NCI-H226 (cell line): ENCODE data around the gene ANAPC5.
"Not testable (repeated sequence)": the region's sequence is repeated elsewhere in the genome, so short reads cannot be mapped to it uniquely, and the experiment has no call there.

Source experiments
- DNase-seq: peaks from one replicate; pipeline ENCODE4 v3.0.0-alpha.2; 2015

The ANAPC5 gene, protein sequence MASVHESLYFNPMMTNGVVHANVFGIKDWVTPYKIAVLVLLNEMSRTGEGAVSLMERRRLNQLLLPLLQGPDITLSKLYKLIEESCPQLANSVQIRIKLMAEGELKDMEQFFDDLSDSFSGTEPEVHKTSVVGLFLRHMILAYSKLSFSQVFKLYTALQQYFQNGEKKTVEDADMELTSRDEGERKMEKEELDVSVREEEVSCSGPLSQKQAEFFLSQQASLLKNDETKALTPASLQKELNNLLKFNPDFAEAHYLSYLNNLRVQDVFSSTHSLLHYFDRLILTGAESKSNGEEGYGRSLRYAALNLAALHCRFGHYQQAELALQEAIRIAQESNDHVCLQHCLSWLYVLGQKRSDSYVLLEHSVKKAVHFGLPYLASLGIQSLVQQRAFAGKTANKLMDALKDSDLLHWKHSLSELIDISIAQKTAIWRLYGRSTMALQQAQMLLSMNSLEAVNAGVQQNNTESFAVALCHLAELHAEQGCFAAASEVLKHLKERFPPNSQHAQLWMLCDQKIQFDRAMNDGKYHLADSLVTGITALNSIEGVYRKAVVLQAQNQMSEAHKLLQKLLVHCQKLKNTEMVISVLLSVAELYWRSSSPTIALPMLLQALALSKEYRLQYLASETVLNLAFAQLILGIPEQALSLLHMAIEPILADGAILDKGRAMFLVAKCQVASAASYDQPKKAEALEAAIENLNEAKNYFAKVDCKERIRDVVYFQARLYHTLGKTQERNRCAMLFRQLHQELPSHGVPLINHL

DNA sequence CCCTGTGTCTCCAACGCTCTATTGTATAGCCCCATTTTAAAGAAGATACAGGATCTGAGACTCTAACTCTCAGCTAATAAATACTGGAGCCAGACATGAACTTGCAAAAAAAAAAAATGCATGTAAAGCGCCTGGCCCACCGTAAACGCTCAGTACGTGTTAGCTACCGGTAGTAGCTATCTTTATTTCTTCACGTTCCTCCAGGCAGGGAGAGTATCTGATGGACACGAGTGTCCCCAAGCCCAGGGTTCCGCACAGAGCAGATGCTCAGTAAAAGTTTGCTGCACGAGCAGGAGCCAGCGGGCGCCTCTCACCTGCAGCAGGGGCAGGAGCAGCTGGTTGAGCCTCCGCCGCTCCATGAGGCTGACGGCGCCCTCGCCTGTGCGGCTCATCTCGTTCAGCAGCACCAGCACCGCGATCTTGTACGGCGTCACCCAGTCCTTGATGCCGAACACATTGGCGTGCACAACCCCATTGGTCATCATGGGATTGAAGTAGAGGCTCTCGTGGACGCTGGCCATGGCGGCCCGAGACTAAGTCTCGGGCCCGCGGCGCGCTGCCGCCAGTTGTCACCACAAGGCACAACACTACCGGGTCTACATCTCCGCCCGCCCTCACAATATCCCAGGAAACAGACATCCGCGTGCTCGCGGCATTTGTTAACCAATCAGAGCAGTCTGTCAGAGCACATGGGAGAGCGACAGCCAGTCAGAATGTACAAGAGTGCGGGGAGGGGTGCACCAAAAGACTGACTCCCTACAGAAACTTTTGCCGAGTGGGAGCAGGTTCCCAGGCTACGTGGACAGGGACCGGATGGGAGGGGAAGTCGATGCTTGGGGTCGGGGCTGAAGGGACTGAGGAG, at the start of gene ANAPC5:
ANAPC5 (minus strand) TSS at position 592 of the 862 bp plus-strand sequence; CDS start at position 521, 71 bp downstream.
- DNase-seq: peak; percentile 99

DNA sequence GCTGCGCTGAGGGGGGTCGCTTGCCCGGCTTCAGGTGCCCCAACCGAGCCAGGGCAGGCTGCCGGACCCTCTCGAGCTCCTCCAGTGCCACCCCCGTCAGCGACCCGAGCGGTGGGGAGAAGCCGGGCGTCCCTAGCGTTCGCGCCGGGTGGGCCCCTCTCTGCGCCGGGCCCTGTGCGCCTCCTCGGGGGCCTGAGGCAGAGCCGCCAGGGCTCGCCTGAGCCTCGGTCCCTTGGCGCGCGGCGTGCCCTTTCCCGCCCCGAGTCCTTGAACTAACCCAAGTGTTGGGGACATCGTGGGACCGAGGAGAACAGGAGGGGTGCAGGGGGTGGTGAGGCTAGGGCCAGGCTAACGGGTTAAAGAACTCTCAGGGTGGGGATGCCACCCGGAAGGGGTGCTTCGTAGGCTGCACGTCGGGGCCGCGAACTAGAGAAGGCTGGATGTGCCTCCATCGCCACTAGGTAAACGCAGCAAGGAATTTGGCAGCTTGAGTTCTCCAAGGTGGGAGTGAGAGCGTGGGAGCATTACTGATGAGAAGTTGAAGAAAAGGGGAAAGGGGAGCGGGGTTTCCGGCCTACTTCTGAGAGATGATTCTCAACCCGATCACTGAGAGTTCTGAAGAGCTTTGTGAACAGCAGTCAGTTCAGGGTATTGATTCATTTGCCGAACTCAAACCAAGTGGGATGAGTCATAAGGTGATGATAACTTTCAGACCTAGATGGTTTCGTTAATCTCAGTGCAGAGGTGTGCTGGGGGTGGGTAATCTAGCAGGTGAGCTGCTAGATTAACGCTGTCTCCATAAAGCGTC, 48.3 kb upstream of the ANAPC5 start:
- peak; percentile 5 for DNase-seq

DNA sequence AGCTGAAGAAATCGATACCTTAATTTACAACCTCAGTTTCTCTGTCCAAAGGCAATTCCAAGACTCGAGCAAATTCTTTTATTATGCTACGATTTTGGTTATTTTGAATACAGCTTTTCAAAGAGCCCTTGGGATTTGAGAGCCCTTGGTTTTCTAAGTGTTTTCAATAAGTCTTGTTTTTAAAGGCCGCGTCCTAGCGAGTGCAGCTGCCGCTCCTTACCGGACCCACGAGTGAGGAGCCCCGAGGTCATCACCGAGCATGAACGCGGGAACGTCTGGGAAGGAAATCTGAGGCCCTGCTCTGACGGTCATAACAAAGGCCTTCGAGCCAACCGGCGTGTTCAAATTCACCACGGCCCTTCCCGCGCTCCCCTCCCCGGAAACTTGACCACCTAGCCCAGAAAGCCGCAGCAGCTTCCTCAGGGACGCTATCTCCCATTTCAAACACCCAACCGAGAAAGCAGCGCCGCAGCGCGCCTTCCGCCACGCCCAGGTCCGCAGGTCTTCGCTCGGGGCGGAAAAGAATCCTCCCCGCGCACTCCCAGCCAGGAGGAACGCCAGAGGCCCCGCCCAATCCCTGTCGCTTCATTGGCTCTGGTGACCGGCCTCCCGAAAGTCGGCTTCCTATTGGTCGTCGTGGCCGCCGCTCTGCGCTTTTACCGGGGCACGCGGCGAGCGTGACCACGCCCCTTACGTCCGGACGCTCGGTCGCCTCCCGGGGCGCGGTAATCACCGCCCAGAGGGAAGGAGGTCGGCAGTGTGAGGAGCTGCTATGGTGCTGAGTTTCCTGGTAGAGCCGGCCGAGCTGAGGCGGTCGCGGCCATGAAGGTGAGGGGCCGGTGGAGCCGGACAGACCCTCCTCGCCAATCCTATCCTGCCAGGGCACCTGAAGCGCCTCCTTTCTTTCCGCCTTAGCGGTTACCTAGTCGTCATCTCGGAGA, 47.5 kb upstream of the ANAPC5 start, which contains the start of gene RNF34:
RNF34 (plus strand) TSS at position 728 of the 941 bp plus-strand sequence; CDS start at position 823, 95 bp downstream.
- DNase-seq: peak; percentile 98

DNA sequence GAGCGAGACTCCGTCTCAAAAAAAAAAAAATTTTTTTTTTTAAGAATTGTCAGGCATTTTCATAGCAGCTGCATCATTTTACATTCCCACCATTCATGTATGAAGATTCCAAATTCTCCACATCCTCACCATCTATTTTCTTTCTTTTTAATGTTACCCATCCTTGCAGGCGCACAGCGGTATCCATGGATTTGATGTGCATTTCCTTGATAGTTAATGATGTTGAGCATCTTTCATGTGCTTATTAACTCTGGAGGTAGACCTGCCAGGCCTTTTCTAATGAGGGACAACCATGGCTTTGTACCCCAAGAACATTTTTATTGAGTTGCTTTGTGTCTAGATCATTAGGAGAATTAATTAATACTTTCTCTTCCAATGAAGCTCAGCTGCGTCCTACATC, 46.1 kb upstream of the ANAPC5 start:
- DNase-seq: no peak

DNA sequence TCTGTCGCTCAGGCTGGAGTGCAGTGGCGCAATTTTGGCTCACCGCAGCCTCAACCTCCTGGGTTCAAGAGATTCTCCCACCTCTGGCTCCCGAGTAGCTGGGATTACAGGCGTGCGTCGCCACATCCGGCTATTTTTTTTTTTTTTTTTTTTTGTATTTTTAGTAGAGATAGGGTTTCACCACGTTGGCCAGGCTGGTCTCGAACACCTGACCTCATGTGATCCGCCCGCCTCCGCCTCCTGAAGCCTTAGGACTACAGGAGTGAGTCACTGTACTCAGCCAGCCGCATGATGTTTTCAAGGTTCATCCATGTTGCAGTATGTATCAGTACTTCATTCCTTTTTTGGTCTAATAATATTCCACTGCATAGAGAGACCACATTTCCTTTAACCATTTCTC, 45.3 kb upstream of the ANAPC5 start:
- no peak for DNase-seq

DNA sequence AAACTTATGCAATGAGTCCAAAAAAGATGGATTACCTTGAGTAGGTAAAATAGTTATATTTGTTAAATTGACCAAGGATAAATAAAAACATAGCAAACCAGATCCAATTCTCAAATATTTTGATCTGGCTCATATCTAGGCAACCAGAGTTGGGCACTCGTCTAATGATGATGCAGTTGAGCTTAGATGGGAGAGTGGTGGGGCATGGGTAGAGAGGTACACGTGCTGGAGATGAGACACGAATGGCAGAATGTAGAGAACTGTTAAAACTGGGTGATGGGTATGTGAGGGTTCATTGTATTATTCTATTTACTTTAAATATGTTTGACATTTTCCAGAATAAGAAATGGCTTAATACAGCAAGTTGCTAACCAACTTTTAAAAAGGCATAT, 40.1 kb upstream of the ANAPC5 start:
- DNase-seq: no peak

DNA sequence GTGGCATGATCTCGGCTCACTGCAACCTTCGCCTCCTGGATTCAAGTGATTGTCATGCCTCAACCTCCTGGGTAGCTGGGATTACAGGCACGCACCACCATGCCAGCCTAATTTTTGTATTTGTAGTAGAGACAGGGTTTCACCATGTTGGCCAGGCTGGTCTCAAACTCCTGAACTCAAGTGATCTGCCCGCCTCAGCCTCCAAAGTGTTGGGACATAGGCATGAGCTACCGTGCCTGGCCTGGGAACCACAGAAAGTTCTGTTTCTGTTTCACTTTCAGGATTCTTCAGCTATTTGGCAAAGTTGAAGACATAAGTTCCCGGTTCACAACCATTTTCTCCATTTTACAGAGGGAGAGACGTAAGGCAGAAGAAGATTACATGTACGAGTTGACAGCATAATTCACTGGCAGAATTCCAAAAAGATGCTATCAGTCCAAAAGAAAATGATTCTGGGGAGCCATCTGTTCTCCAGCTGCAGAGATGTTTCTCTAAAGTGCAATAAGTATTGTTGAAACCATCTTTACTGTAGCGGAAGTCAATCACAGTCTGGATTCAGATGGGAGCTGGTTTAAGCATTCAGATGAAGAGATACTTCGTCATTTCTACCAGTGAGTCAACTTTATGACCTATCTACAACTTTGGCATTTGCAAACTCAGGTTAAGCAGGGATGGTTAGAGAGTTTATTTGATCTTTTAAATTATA, 39.6 kb upstream of the ANAPC5 start:
- no peak for DNase-seq

DNA sequence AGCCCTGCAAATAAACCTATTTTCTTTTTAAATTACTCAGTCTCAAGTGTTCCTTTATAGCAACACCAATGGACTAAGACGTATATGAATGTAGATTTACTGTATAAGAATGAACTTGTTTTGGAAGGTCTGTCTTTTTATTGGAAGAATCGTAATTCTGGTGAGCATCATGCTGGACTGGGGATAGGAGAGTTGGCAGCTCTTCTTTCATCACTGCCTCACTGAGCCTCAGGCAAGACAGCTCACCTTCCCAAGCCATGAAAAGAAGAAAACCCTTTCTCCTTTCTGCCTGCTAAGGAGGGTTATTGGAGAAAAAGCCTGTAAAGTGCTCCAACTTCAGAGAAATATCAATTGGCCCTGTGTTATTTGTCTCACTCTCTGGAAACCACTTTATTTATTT, 38.6 kb upstream of the ANAPC5 start:
- no peak for DNase-seq

DNA sequence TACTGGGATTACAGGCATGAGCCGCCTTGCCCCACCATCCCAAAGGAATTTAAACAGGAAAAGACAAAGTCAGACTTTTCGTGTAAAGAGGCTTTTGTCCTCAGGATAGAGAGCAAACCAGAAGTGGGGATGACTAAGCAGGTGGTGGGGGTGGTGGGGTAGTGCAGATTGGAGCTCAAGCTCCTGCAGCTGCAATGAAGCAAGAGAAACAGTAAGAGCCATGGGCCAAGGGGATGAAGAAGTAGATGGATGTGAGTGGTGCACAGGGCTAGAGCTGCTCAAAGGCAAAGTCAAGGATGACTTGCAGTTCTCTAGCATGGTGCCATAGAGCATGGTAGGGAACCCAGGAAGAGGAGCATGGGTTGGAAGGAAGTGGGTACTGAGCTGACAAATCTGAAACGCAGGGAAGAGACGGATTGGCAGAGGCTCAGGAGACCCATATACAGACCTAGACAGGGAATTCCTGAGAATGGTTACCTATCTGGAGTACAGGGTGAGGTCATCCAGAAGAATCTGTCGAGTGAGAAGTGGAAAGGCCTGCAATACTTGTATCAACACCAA, 36.3 kb upstream of the ANAPC5 start:
- DNase-seq: peak; percentile 74

DNA sequence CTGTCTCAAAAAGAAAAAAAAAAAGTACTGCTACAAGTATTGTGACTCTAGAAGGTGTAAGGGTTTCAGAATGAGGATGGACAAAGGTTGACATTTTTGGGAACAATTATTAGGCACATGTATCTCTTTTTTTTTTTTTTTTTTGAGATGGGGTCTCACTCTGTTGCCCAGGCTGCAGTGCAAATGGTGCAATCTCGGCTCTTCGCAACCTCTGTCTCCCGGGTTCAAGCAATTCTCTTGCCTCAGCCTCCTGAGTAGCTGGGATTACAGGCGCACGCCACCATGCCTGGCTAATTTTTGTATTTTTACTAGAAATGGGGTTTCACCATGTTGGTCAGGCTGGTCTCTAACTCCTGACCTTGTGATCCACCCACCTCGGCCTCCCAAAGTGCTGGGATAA, 32.7 kb upstream of the ANAPC5 start:
- not testable (repeated sequence) for DNase-seq

DNA sequence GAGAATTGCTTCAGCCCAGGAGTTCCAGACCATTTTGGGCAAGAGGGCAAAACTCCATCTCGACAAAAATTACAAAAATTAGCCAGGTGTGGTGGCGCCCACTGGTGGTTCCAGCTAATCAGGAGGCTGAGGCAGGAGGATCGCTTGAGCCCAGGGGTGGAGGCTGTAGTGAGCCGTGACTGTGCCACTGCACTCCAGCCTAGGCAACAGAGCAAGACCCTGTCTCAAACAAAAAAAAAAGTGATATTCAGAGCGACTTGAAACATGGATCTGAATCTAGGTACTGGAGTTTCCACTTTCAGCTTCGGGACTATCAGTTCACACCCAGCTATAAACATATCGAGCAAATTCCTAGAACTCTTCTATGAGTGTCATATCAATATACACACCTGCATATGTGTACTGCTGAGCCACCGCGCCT, 31.4 kb upstream of the ANAPC5 start:
- DNase-seq: no peak

DNA sequence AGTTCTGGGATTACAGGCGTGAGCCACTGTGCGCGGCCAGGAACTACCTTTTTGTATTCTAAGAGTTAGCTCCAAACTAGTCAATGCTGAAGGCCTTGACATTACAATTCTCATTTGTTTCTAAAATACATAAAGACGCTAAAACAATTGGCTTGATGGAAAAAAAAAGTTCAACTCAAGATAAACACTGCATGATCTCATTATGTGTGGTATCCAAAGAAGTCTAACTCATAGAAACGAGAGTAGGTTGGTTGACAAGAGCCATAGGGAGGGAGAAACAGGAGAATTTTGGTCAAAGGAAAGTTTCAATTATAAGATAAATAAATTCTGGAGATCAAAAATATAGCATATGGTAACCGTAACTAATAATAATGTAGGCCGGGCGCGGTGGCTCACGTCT, 27.7 kb upstream of the ANAPC5 start:
- no peak for DNase-seq

DNA sequence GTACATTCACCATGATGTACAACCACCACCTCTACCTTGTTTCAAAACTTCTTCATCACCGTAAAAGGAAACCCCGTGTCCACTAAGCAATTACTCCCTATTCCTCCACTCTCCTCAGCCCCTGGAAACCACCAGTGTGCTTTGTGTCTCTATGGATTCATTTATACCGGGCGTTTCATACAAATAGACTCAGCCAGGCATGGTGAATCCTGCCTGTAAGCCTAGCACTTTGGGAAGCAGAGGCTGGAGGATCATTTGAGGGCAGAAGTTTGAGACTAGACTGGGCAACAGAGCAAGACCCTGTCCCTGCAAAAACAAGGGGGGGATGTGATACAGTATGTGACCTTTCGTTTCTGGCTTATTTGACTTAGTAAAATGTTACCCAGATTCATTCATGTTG, 26.5 kb upstream of the ANAPC5 start:
- no peak for DNase-seq

DNA sequence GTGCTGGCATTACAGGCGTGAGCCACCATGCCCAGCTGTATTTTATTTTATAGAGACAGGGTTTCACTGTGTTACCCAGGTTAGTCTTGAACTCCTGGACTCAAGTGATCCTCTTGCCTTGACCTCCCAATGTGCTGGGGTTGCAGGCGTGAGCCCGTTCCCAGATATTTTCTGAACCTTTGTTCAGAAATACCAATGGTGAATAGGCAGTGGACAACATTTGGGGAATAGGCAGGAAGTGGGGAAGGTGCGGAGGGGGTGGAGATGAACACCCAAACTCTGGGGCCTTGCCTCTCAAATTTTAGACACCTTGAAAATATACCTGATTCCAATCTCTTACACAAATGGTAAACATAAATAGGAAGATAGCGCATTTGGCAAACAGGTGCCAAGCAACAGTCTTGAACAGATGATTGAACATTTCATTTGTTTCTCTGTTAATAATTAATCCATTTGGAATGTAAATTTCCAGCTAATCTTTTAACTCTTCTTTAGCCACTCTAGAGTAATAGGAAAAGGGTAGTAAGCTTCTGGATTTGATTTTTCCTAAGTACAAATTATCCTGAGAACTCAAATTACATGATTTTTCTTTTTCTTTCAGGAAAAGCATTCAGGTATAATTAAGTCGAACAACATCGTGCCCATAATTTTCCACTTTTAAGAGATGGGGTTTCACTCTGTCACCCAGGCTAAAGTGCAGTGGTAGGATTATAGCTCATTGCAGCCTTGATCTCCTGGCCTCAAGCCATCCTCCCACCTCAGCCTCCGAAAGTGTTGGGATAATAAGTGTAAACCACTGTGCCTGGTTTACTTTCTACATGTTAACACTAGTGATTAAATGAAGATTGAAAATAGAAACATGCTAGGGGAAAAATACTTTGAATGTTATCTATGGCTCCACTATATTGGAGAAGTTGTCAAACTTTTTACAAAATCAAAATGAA, 24.8 kb upstream of the ANAPC5 start:
- no peak for DNase-seq

DNA sequence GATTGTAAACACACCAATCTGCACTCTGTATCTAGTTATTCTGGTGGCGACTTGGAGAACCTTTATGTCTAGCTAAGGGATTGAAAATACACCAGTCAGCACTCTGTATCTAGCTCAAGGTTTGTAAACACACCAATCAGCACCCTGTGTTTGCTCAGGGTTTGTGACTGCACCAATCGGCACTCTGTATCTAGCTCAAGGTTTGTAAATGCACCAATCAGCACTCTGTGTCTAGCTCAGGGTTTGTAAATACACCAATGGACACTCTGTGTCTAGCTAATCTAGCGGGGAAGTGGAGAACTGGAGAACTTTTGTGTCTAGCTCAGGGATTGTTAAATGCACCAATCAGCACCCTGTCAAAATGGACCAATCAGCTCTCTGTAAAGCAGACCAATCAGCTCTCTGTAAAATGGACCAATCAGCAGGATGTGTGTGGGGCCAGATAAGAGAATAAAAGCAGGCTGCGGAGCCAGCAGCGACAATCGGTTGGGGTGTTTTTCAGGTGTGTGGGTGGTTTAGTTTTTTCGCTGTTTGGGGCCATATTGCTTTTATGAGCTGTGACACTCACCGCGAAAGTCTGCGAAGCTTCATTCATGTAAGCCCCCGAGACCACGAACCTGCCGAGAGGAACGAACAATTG, 22.9 kb upstream of the ANAPC5 start:
- DNase-seq: not testable (repeated sequence)

DNA sequence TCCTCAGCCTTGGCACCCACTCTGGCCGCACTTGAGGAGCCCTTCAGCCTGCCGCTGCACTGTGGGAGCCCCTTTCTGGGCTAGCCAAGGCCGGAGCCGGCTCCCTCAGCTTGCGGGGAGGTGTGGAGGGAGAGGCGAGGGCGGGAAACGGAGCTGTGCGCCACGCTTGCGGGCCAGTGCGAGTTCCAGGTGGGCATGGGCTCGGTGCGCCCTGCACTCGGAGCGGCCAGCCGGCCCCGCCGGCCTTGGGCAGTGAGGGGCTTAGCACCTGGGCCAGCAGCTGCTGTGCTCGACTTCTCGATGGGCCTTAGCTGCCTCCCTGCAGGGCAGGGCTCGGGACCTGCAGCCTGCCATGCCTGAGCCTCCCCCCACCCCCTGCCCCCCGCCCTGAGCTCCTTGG, 22.1 kb upstream of the ANAPC5 start:
- DNase-seq: not testable (repeated sequence)

DNA sequence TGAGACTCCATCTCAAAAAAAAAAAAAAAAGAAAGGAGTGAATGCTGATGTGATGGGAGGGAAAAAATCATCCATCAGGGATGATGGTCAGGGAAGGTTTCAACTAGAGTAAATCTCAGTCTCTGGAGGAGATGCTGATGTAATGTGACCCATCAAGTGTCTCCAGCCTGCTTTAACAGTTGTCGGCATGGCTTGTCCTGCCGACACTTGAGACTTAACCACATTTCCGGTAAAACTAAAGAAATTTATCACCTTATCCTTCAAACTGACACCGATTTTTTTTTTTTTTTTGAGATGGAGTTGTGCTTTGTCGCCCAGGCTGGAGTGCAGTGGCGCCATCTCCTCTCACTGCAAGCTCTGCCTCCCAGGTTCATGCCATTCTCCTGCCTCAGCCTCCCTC, 21.5 kb upstream of the ANAPC5 start:
- no peak for DNase-seq

DNA sequence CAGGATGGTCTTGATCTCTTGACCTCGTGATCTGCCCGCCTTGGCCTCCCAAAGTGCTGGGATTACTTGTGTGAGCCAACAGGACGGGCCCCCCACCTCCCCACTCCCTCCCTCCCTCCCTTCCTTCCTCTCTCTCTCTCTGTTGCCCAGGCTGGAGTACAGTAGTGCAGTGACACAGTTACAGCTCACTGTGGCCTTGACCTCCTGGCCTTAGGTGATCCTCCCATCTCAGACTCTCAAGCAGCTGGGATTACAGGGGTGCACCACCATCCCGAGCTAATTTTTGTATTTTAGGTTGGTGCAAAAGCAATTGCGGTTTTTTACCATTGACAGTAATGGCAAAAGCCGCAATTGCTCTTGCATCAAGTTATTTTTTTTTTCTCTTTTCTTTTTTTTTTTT, 19.2 kb upstream of the ANAPC5 start:
- DNase-seq: no peak
